Measurements from ENCODE around the gene GK.

GRCh38 chrX:30762755-30763154 lies 109.5 kb downstream of the GK start:
- TF ChIP-seq CTCF (IDR thresholded peaks at IDR 0.05) (no peak), POLR2AphosphoS5 (IDR thresholded peaks at IDR 0.05; ENCODE audit: low read depth, low read length) (no peak), SIN3A (IDR thresholded peaks at IDR 0.05; ENCODE audit: borderline replicate concordance, insufficient read depth, low read depth, low read length) (no peak)
